ENCODE results near the gene PLXNA1.

PLXNA1 gene

DNA sequence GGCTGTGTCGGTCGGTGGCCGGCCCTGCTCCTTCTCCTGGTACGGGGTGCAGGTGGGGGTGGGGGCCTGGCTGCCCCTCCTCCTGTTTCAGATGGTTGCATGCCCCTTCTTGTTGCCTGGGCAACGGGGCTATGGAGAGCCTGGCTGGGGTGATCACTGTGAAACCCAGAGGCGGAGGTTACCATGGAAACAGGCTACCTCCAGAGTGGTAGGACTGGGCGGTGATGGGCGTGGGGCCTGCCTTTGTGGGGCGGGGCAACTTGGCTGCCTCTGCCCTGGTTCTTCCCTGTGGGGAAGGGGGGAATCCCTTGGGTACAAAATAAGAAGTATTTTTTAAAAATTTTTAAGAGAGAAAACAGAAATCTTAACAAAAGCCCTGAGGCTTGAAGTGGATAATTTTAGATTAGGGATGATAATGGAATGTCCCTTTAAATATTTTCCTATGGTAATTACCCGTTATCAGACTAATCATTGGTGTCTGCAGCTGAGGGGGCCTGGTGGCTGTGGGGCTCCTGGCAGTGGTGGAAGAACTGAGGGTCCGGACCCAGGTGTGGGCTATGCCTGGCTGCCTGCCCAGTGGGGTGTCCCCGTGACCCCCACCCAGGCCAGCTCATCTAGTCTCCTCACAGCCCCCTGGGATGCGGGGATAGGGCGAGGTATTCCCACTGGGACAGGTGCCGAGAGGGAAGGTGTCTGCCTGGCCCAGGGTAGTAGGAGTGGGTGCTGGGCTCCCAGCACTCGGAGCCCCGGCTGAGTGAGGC is 32.5 kb downstream of the PLXNA1 start:
- no peak for DNase-seq (ENCODE audit: low read depth)
- H3K4me3 ChIP-seq (ENCODE audit: control insufficient read depth, low read depth, low read length), result no peak overlapping the region
- TF ChIP-seq, protein P1, sequence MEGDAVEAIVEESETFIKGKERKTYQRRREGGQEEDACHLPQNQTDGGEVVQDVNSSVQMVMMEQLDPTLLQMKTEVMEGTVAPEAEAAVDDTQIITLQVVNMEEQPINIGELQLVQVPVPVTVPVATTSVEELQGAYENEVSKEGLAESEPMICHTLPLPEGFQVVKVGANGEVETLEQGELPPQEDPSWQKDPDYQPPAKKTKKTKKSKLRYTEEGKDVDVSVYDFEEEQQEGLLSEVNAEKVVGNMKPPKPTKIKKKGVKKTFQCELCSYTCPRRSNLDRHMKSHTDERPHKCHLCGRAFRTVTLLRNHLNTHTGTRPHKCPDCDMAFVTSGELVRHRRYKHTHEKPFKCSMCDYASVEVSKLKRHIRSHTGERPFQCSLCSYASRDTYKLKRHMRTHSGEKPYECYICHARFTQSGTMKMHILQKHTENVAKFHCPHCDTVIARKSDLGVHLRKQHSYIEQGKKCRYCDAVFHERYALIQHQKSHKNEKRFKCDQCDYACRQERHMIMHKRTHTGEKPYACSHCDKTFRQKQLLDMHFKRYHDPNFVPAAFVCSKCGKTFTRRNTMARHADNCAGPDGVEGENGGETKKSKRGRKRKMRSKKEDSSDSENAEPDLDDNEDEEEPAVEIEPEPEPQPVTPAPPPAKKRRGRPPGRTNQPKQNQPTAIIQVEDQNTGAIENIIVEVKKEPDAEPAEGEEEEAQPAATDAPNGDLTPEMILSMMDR (conservative IDR thresholded peaks at IDR 0.05; ENCODE audit: control insufficient read depth, insufficient read depth, low read depth, low read length), result no peak

DNA sequence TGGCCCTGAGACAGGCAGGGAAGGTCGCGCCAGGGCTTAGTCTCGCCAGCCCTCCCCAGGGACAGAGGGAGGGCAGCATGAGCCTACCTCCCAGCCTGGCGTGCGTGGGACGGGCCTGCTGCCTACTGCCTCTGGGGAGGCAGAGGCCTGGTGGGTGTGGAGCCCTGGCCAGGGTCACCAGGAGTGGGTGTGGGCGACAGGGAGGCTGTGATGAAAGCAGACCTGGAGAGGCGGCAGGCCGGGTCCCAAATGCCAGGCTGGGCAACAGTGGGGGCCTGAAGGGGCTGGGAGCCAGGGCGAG is 33.1 kb downstream of the PLXNA1 start:
- TF ChIP-seq, protein P1 (conservative IDR thresholded peaks at IDR 0.05; ENCODE audit: control insufficient read depth, insufficient read depth, low read depth, low read length), result no peak
- H3K4me3 ChIP-seq (ENCODE audit: control insufficient read depth, low read depth, low read length), result no peak overlapping the region
- DNase-seq (ENCODE audit: low read depth), result no peak

DNA sequence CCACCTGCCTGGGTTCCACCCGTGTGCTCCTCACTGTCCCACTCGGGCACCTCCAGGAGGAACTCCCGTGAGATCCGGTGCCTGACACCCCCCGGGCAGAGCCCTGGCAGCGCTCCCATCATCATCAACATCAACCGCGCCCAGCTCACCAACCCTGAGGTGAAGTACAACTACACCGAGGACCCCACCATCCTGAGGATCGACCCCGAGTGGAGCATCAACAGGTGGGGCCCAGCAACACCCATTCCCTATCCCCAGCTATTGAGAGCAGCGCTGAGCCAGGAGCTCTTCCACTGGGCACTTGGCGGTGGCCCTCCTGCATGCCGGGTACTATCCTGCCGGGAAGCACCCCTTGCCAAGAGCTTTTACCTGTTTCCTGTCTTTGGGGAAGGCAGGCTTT is 33.5 kb downstream of the PLXNA1 start:
- H3K4me3 ChIP-seq (ENCODE audit: control insufficient read depth, low read depth, low read length), result no peak overlapping the region
- TF ChIP-seq, protein P1 (conservative IDR thresholded peaks at IDR 0.05; ENCODE audit: control insufficient read depth, insufficient read depth, low read depth, low read length), result no peak
- no peak for DNase-seq (ENCODE audit: low read depth)

DNA sequence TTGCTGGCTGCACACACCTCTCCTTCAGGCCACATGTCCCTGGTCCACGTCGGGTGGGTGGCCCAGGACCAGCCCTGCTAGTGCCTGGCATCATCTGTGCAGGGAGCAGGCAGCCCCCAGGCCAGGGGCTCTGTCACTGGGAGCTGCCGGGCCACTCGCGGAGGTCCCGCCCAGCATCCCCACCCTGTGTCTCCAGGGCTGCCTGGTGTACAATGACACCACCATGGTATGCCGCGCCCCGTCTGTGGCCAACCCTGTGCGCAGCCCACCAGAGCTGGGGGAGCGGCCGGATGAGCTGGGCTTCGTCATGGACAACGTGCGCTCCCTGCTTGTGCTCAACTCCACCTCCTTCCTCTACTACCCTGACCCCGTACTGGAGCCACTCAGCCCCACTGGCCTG is 34.3 kb downstream of the PLXNA1 start:
- TF ChIP-seq, protein P1 (conservative IDR thresholded peaks at IDR 0.05; ENCODE audit: control insufficient read depth, insufficient read depth, low read depth, low read length), result no peak
- no peak overlapping the region for H3K4me3 ChIP-seq (ENCODE audit: control insufficient read depth, low read depth, low read length)

DNA sequence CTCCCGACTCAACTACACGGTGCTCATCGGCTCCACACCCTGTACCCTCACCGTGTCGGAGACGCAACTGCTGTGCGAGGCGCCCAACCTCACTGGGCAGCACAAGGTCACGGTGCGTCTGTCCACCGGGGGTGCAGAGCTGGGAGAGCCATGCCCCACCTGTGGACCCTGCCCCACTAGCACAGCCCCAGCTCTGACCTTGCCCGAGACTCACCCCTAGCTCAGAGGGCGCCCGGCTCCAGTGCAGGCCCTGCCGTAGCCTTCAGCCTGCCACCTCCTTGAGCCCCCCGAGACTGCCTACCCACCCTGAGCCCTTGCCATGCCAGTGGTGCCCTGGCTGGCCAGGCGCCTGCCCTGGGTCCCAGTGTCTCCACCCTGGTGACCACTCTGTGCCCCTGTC is 34.9 kb downstream of the PLXNA1 start:
- no peak overlapping the region for H3K4me3 ChIP-seq (ENCODE audit: control insufficient read depth, low read depth, low read length)
- TF ChIP-seq, protein P1 (conservative IDR thresholded peaks at IDR 0.05; ENCODE audit: control insufficient read depth, insufficient read depth, low read depth, low read length), result no peak
- no peak for DNase-seq (ENCODE audit: low read depth)

More for the DNA sequence above, 34.3 kb downstream of the PLXNA1 start:
- DNase-seq (ENCODE audit: low read depth), result no peak

DNA sequence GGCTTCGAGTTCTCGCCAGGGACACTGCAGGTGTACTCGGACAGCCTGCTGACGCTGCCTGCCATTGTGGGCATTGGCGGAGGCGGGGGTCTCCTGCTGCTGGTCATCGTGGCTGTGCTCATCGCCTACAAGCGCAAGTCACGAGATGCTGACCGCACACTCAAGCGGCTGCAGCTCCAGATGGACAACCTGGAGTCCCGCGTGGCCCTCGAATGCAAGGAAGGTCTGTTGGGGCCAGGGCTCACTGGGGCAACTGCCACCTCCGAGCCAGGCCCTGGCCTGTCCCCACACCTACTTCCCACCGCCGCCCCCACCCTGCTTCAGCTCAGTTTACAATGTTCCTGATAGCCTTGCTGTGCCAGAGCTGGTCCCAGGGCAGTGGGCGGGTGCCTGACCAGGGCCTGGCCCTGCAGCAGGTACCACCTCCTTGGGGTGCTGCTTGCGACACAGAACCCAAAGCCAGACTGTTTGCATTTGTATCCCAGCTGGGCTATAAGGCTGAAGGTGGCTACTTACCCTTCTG is 35.5 kb downstream of the PLXNA1 start:
- no peak for DNase-seq (ENCODE audit: low read depth)
- no peak overlapping the region for H3K4me3 ChIP-seq (ENCODE audit: control insufficient read depth, low read depth, low read length)
- TF ChIP-seq, protein P1 (conservative IDR thresholded peaks at IDR 0.05; ENCODE audit: control insufficient read depth, insufficient read depth, low read depth, low read length), result no peak
